K562 (cell line): ENCODE results near the gene FTO. TPM values are rescaled to one million over a fixed set of nuclear protein-coding genes. Genes with fewer than 3 reads are reported as not detected.
A peak's percentile ranks its signal among the peaks of the same experiment; 100 is the strongest.

Experiments
- ATAC-seq: fragments of 200-7000 bp; cut with Tn5 transposase; 3 replicates; pipeline ENCODE4 v1.9.1; 2020; ENCODE audit warnings: moderate library complexity
- BruUV-seq: library from RNA; stranded (reverse); fragments of 400-500 nt; replicated peaks from 2 replicates; lab custom pipeline; 2021; lab: Mats Ljungman, UMichigan
- CTCF ChIA-PET: fragments of 300-600 bp; formaldehyde crosslinking; extraction: SDS; loops from one replicate; lab custom pipeline; 2021; ENCODE audit warnings: low intra/inter-chr PET ratio; lab: Yijun Ruan, JAX
- POLR2A ChIA-PET: fragments of 300-600, 350-650 bp; sonication (Branson Sonifier 250); formaldehyde crosslinking; extraction: SDS; loops from one replicate; lab custom pipeline; 2021; ENCODE audit warnings: antibody characterized with exemption, inconsistent platforms; lab: Yijun Ruan, JAX
- DNase-seq, 4 experiments: peaks; one replicate each; pipeline versions ENCODE4 v3.0.0 to v3.0.0-alpha.2; 2011 to 2018; ENCODE audit warnings: low spot score in 3 of 4, mixed read lengths in 3 of 4; ENCODE audit errors: extremely low read depth in 1 of 4
- FAIRE-seq: peaks from 2 replicates; lab custom pipeline; 2011; peaks lifted over from hg19 to GRCh38; lab: Jason Lieb, UNC
- H2AFZ ChIP-seq: 2 replicates; pipeline ENCODE4 v1.6.0; 2011; ENCODE audit warnings: low read depth, low read length, control low read depth, inconsistent platforms
- H3K27ac ChIP-seq: fragments of 200-600 bp; 3 replicates; pipeline ENCODE4 v1.8.0; 2011; ENCODE audit warnings: low read depth, mild to moderate bottlenecking, control low read depth, inconsistent platforms, low read length, moderate library complexity, mixed read lengths; ENCODE audit errors: extremely low read depth
- H3K27me3 ChIP-seq, 2 experiments: fragments of 300-600 bp in 1 of 2; 2 replicates in 1 of 2; 3 replicates in 1 of 2; pipeline versions ENCODE4 v1.6.0 to v1.8.0; 2011; ENCODE audit warnings: inconsistent platforms in 2 of 2, low read length in 2 of 2, mild to moderate bottlenecking in 1 of 2, mixed read lengths in 1 of 2, moderate library complexity in 1 of 2; ENCODE audit not compliant: control insufficient read depth in 2 of 2, insufficient read depth in 2 of 2
- H3K36me3 ChIP-seq: fragments of 300-600 bp; 3 replicates; pipeline ENCODE4 v1.8.0; 2011; ENCODE audit warnings: mild to moderate bottlenecking, low read length, inconsistent platforms; ENCODE audit not compliant: control insufficient read depth, insufficient read depth
- H3K4me1 ChIP-seq, 2 experiments: fragments of 200-600 bp in 1 of 2; replicated peaks in 1 of 2; 2 replicates in 1 of 2; 3 replicates in 1 of 2; pipeline versions ENCODE4 v1.5.1 to v1.8.0; 2011; ENCODE audit warnings: inconsistent platforms in 2 of 2, low read length in 2 of 2, mild to moderate bottlenecking in 1 of 2, mixed read lengths in 1 of 2, moderate library complexity in 1 of 2; ENCODE audit not compliant: control insufficient read depth in 2 of 2, insufficient read depth in 2 of 2
- H3K4me2 ChIP-seq: 2 replicates; pipeline ENCODE4 v1.6.1; 2011; ENCODE audit warnings: low read length, control low read depth, inconsistent platforms, mixed read lengths; ENCODE audit not compliant: insufficient read depth
- H3K4me3 ChIP-seq: fragments of 200-600 bp; sonication (generic), shearing (Covaris generic); 2 replicates; pipeline ENCODE4 v1.5.1; 2016; ENCODE audit warnings: control low read depth, inconsistent platforms
- H3K79me2 ChIP-seq: fragments of 200-600 bp; 3 replicates; pipeline ENCODE4 v1.8.0; 2011; ENCODE audit warnings: low read length, inconsistent platforms; ENCODE audit not compliant: control insufficient read depth, insufficient read depth
- H3K9ac ChIP-seq, 2 experiments: 2 replicates each; pipeline versions ENCODE4 v1.6.0 to v1.6.1; 2011; ENCODE audit warnings: low read depth in 2 of 2, low read length in 2 of 2, control low read depth in 1 of 2, inconsistent platforms in 1 of 2, mild to moderate bottlenecking in 1 of 2, mixed read lengths in 1 of 2; ENCODE audit not compliant: insufficient read depth in 1 of 2
- H3K9me1 ChIP-seq: one replicate; pipeline ENCODE4 v1.6.0; 2011; ENCODE audit warnings: inconsistent platforms, mild to moderate bottlenecking, low read length, moderate library complexity; ENCODE audit not compliant: control insufficient read depth, insufficient read depth
- H3K9me3 ChIP-seq: replicated peaks from 2 replicates; pipeline ENCODE4 v1.5.1; 2011; ENCODE audit warnings: low read depth, low read length, inconsistent platforms; ENCODE audit not compliant: control insufficient read depth, insufficient read depth
- H4K20me1 ChIP-seq: replicated peaks from 2 replicates; pipeline ENCODE4 v1.6.1; 2011; ENCODE audit warnings: low read length, inconsistent platforms, mixed read lengths; ENCODE audit not compliant: control insufficient read depth, insufficient read depth
- CREB3L1 ChIP-seq: fragments of 450-650 bp; IDR thresholded peaks from 2 replicates; pipeline ENCODE4 v1.6.1; 2014; ENCODE audit warnings: low read depth, mild to moderate bottlenecking, moderate library complexity, borderline replicate concordance
- CTBP1 ChIP-seq: fragments of 450-650 bp; IDR thresholded peaks from 2 replicates; pipeline ENCODE4 v1.6.1; 2016; ENCODE audit warnings: borderline replicate concordance
- ETV1 ChIP-seq: fragments of 450-650 bp; conservative IDR thresholded peaks from 2 replicates; pipeline ENCODE4 v1.6.1; 2016; ENCODE audit warnings: missing genetic modification characterization, control low read depth, low read depth, missing compliant biosample characterization
- FOXA3 ChIP-seq, 2 experiments: fragments of 450-650 bp in 1 of 2; sonication (generic) in 1 of 2; formaldehyde crosslinking; IDR thresholded peaks in 1 of 2; conservative IDR thresholded peaks in 1 of 2; 2 replicates each; pipeline versions ENCODE4 v1.4.0 to v1.8.0; 2020 to 2022; ENCODE audit warnings: mild to moderate bottlenecking in 2 of 2, missing genetic modification reagents in 1 of 2
- HDAC1 ChIP-seq, 2 experiments: fragments of 450-650 bp; IDR thresholded peaks; 2 replicates each; pipeline ENCODE4 v1.6.1; 2016 to 2017; ENCODE audit warnings: inconsistent platforms in 1 of 2, mild to moderate bottlenecking in 1 of 2, moderate library complexity in 1 of 2
- WGBS: fragments of 100-300 bp; shearing (Covaris generic); methylation state at CpG from one replicate; pipeline ENCODE4 v1.1.6; 2016; ENCODE audit warnings: low coverage, mixed read lengths; ENCODE audit not compliant: insufficient coverage; ENCODE audit errors: missing lambda C conversion rate; 5-methylcytosine and 5-hydroxymethylcytosine counted together
- in situ Hi-C: fragments of 300-500 bp; cut with MboI; formaldehyde crosslinking; loops from 4 replicates; pipeline ENCODE4 v1.15.0; 2018; ENCODE audit warnings: inconsistent platforms, mixed read lengths
- intact Hi-C: fragments of 100-400 bp; cut with micrococcal nuclease; formaldehyde crosslinking; loops from 2 replicates; pipeline ENCODE4 v1.14.2; 2022
- polyA plus RNA-seq, 8 experiments: library from polyadenylated mRNA; depleted of rRNA in 4 of 8; stranded (reverse) in 5 of 8; unstranded in 3 of 8; fragments of >200 nt; fragmentation: Nextera tagmentation in 2 of 8; fragmentation: Illumina TruSeq in 1 of 8; extraction: Ambion mirVana in 2 of 8; extraction: Trizol in 1 of 8; gene quantifications; 2 replicates each; pipeline versions ENCODE4 v1.2.1 to v1.2.3, GENCODE V29; 2011 to 2014; ENCODE audit warnings: inconsistent platforms in 1 of 8, missing spikeins in 1 of 8
- total RNA-seq, 7 experiments: library from RNA; depleted of rRNA in 6 of 7; stranded (reverse); fragments of >200 nt in 6 of 7; fragmentation: Illumina TruSeq in 2 of 7; extraction: Trizol in 2 of 7; gene quantifications; 2 replicates each; pipeline versions ENCODE4 v1.2.1 to v1.2.3, GENCODE V29; 2011 to 2021; ENCODE audit warnings: low replicate concordance in 1 of 7

Gene FTO
- total and polyA plus RNA-seq, 9 of the 15 experiments (the other 6 are each of a cell fraction or from before 2014, with no cell fraction given) = 11.3 to 27.7 (median 25.5) TPM

GRCh38 chr16:53924331-53925106 lies 220.6 kb downstream of the FTO start:
- Histone ChIP-seq H3K9ac (no peak overlapping the region), H3K4me3 (no peak overlapping the region), H3K9me1 (no peaks in the 10 kb centered on the region), H3K4me2 (no peak overlapping the region), H3K27me3 (no peaks in the 10 kb centered on the region; a peak in 2 of 5 replicates), H3K4me1 (no peaks in the 10 kb centered on the region; a peak in 2 of 5 replicates), H4K20me1 (no peaks in the 10 kb centered on the region), H3K9me3 (no peaks in the 10 kb centered on the region), H3K36me3 (no peaks in the 10 kb centered on the region), H3K27ac (no peak overlapping the region), H2AFZ (no peak overlapping the region), H3K79me2 (no peaks in the 10 kb centered on the region)
- peak in 2 of 4 experiments; percentile 13 to 38 for DNase-seq
- intact Hi-C loops (no loop called here), in situ Hi-C loops (loop anchor here (25.0 kb wide), 1 partner anchor 1088 kb away; no protein-coding TSS in a partner anchor)
- FAIRE-seq = no peak
- BruUV-seq = no TSS peak
- no peak for ATAC-seq
- ChIA-PET CTCF (no interaction called here), POLR2A (no interaction called here)
- TF ChIP-seq FOXA3 (CRISPR knock-in tag; conservative IDR thresholded peaks at IDR 0.05 in 1 of 2, IDR thresholded peaks at IDR 0.05 in 1 of 2) (0 out of 4 replicates have a peak, but pooled peaks of 1 of the 2 experiments have one; percentile 22), HDAC1 (IDR thresholded peaks at IDR 0.05) (no peak), CREB3L1 (peak; percentile 64; the same call in 1 of the 2 replicates), ETV1 (tag) (0 out of 2 replicates have a peak, but pooled peaks have one; percentile 12), CTBP1 (peak; percentile 62)
- 12% methylated on average over 7 of the region's 8 CpGs for WGBS
